ENCODE measurements around the gene TTC21A.

DNA sequence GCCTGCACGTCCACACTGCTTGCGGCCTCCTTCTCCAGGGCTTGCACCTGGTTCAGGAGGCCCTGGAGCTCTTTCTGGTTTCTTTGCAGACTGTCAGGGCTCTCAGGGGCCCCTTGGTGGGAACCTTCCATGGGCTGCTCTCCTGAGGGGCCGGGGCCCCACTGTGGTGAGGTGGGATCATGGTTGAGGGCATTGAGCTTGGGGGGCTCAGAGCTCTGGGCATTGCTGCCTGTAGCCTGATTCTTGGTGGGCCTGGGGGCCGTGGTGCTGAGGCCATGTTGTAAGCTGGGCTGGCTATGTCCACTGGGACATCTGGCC, 77.4 kb downstream of the TTC21A start:
- TF ChIP-seq POLR2AphosphoS5 (IDR thresholded peaks at IDR 0.05), result no peak
- TF ChIP-seq, protein P1, sequence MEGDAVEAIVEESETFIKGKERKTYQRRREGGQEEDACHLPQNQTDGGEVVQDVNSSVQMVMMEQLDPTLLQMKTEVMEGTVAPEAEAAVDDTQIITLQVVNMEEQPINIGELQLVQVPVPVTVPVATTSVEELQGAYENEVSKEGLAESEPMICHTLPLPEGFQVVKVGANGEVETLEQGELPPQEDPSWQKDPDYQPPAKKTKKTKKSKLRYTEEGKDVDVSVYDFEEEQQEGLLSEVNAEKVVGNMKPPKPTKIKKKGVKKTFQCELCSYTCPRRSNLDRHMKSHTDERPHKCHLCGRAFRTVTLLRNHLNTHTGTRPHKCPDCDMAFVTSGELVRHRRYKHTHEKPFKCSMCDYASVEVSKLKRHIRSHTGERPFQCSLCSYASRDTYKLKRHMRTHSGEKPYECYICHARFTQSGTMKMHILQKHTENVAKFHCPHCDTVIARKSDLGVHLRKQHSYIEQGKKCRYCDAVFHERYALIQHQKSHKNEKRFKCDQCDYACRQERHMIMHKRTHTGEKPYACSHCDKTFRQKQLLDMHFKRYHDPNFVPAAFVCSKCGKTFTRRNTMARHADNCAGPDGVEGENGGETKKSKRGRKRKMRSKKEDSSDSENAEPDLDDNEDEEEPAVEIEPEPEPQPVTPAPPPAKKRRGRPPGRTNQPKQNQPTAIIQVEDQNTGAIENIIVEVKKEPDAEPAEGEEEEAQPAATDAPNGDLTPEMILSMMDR (IDR thresholded peaks at IDR 0.05), result no peak
- no peak for TF ChIP-seq POLR2A (IDR thresholded peaks at IDR 0.05)

All from sigmoid colon (tissue), 4 donors.